DND-41 (cell line): Measurements from ENCODE around the gene PEAK1.

ENCODE experiments used
- ATAC-seq: fragments of 200-7000 bp; cut with Tn5 transposase; 3 replicates; pipeline ENCODE4 v1.9.1; 2021; ENCODE audit warnings: low read depth; ENCODE audit not compliant: insufficient read depth
- DNase-seq: peaks from one replicate; pipeline ENCODE4 v3.0.0-alpha.2; 2020
- H2AFZ ChIP-seq: 2 replicates; pipeline ENCODE4 v1.6.0; 2012; ENCODE audit warnings: low read depth, low read length
- H3K27ac ChIP-seq: 2 replicates; pipeline ENCODE4 v1.5.1; 2012; ENCODE audit warnings: low read length, inconsistent platforms
- H3K27me3 ChIP-seq: fragments of 200-600 bp; sonication (generic); 2 replicates; pipeline ENCODE4 v1.6.0; 2012; ENCODE audit warnings: low read length, mild to moderate bottlenecking, inconsistent platforms; ENCODE audit not compliant: insufficient read depth, poor library complexity
- H3K36me3 ChIP-seq: 2 replicates; pipeline ENCODE4 v1.5.1; 2012; ENCODE audit warnings: low read length, inconsistent platforms; ENCODE audit not compliant: insufficient read depth
- H3K4me1 ChIP-seq: 2 replicates; pipeline ENCODE4 v1.5.1; 2012; ENCODE audit warnings: mild to moderate bottlenecking, low read length; ENCODE audit not compliant: insufficient read depth
- H3K4me2 ChIP-seq: 2 replicates; pipeline ENCODE4 v1.6.0; 2012; ENCODE audit warnings: mild to moderate bottlenecking, moderate library complexity, low read length, inconsistent platforms; ENCODE audit not compliant: insufficient read depth
- H3K4me3 ChIP-seq, 2 experiments: fragments of 200-600 bp in 1 of 2; shearing (Covaris generic) in 1 of 2; 2 replicates each; pipeline ENCODE4 v1.5.1; 2012 to 2016; ENCODE audit warnings: inconsistent platforms in 2 of 2, low read length in 2 of 2, mild to moderate bottlenecking in 2 of 2, low read depth in 1 of 2, moderate library complexity in 1 of 2
- H3K79me2 ChIP-seq: 2 replicates; pipeline ENCODE4 v1.6.0; 2012; ENCODE audit warnings: low read length, inconsistent platforms; ENCODE audit not compliant: insufficient read depth
- H3K9ac ChIP-seq: 2 replicates; pipeline ENCODE4 v1.6.0; 2012; ENCODE audit warnings: low read depth, mild to moderate bottlenecking, inconsistent platforms, low read length, moderate library complexity
- H3K9me3 ChIP-seq: 2 replicates; pipeline ENCODE4 v1.5.1; 2012; ENCODE audit warnings: low read length, moderate library complexity, mild to moderate bottlenecking, inconsistent platforms; ENCODE audit not compliant: insufficient read depth, severe bottlenecking
- H4K20me1 ChIP-seq: 2 replicates; pipeline ENCODE4 v1.6.0; 2012; ENCODE audit warnings: low read length; ENCODE audit not compliant: insufficient read depth
- EZH2 ChIP-seq: IDR thresholded peaks from 3 replicates; pipeline ENCODE4 v1.6.1; 2012; ENCODE audit warnings: borderline replicate concordance, low read depth, mild to moderate bottlenecking, moderate library complexity, low read length, inconsistent platforms; ENCODE audit not compliant: severe bottlenecking
- TF ChIP-seq, protein P1 (sequence below): IDR thresholded peaks from 2 replicates; pipeline ENCODE4 v1.5.1; 2012; ENCODE audit warnings: borderline replicate concordance, low read length, moderate library complexity, mild to moderate bottlenecking; ENCODE audit not compliant: poor library complexity, severe bottlenecking; ENCODE audit errors: extremely low read depth

The PEAK1 gene

DNA sequence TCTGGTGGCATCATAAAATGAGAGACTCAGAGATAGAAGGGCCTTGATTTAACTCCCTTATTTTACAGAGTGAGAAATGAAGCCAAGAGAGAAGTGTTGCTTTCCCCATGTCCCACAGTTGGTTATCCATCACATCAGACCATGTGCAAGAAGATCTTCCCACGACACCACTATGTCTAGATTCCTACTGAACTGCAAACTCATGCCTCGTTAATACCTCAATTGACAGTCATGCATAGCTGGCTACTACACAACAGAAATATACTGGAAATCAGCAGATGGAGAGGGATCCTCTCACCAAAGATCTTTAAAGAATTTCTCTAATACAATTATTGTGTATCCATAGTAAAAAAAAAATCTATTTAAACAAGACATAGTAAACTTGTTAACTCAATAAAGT lies 33.3 kb downstream of the PEAK1 start:
- no peak overlapping the region for H2AFZ ChIP-seq
- H3K4me2 ChIP-seq = no peak overlapping the region
- DNase-seq (no peak), ATAC-seq (no peak)
- no peaks in the 10 kb centered on the region for H3K9me3 ChIP-seq
- no peak overlapping the region for H3K4me3 ChIP-seq
- no peaks in the 10 kb centered on the region for H3K27me3 ChIP-seq
- peaks cover 3% of the 10 kb centered on the region; the same call in 1 of the 2 replicates for H4K20me1 ChIP-seq
- no peak overlapping the region for H3K27ac ChIP-seq
- H3K9ac ChIP-seq = no peak overlapping the region
- no peak for TF ChIP-seq EZH2
- TF ChIP-seq, protein P1, sequence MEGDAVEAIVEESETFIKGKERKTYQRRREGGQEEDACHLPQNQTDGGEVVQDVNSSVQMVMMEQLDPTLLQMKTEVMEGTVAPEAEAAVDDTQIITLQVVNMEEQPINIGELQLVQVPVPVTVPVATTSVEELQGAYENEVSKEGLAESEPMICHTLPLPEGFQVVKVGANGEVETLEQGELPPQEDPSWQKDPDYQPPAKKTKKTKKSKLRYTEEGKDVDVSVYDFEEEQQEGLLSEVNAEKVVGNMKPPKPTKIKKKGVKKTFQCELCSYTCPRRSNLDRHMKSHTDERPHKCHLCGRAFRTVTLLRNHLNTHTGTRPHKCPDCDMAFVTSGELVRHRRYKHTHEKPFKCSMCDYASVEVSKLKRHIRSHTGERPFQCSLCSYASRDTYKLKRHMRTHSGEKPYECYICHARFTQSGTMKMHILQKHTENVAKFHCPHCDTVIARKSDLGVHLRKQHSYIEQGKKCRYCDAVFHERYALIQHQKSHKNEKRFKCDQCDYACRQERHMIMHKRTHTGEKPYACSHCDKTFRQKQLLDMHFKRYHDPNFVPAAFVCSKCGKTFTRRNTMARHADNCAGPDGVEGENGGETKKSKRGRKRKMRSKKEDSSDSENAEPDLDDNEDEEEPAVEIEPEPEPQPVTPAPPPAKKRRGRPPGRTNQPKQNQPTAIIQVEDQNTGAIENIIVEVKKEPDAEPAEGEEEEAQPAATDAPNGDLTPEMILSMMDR = no peak
- H3K36me3 ChIP-seq = no peaks in the 10 kb centered on the region
- no peaks in the 10 kb centered on the region for H3K4me1 ChIP-seq
- H3K79me2 ChIP-seq = peaks cover 22% of the 10 kb centered on the region

DNA sequence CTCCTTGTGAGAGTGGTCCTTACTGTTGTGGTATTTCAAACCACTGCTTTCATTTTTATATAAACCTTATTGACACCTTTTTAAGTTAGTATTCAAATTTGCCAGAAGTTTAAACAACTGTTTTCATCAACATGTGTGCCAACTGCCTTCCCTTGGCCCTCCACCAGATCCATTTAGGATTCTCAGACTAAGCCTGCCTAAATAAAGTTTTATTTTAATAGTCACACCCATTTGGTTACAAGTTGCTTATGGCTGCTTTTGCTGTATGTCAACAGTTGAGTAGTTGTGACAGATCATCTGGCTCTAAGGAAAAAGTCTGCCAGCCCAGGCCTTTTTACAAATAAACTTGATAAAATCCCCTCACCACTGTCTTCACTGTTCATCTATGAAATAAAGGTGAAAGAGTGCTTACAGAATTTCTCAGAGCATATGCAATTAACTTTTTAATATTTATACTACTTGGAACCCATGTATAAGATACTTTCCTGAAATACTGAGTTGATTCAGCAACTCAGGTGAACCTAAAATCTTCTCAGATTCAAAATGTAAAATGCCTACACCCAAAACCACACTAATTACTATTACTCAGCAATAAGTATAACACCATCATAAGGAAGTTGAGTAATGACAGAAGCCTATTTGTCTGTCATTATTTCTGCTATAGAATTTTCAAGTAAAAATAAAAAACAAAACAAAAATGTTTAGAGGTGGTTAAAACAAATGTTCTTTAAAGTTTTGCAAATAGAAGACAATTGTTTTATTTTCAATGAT lies 35.1 kb downstream of the PEAK1 start:
- Histone ChIP-seq H3K36me3 (no peaks in the 10 kb centered on the region), H3K9ac (no peak overlapping the region), H3K4me2 (no peak overlapping the region), H3K4me1 (no peaks in the 10 kb centered on the region), H4K20me1 (no peaks in the 10 kb centered on the region; the same call in 1 of the 2 replicates), H3K4me3 (no peak overlapping the region), H3K27me3 (no peaks in the 10 kb centered on the region), H3K79me2 (peaks cover 31% of the 10 kb centered on the region), H2AFZ (no peak overlapping the region), H3K27ac (no peak overlapping the region), H3K9me3 (no peaks in the 10 kb centered on the region)
- no peak for TF ChIP-seq EZH2
- TF ChIP-seq, protein P1 = no peak
- DNase-seq (no peak), ATAC-seq (no peak)

DNA sequence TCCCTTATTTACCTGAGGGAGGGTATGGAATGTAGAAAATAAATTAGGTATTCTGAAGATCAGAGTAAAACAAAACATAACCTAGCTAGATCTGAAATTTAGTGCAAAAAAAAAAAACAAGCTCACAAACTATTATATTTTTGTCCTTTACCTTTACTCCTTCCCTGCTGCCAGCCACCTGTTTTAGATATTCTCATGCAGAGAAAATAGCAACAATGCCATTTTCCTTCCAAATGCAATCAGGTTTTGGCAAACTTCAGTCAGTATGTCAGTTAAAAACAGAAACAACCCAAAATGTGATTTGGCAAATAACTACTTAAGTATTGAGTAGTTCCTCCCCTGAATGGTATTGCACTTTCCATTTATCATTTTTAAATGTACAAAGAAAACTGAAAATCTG lies 35.8 kb downstream of the PEAK1 start:
- peaks cover 29% of the 10 kb centered on the region for H3K79me2 ChIP-seq
- H4K20me1 ChIP-seq = no peaks in the 10 kb centered on the region; the same call in 1 of the 2 replicates
- H2AFZ ChIP-seq = no peak overlapping the region
- TF ChIP-seq EZH2 = no peak
- TF ChIP-seq, protein P1 = no peak
- no peak overlapping the region for H3K9ac ChIP-seq
- no peaks in the 10 kb centered on the region for H3K9me3 ChIP-seq
- DNase-seq (no peak), ATAC-seq (no peak)
- H3K4me2 ChIP-seq = no peak overlapping the region
- H3K36me3 ChIP-seq = no peaks in the 10 kb centered on the region
- no peaks in the 10 kb centered on the region for H3K27me3 ChIP-seq
- H3K4me3 ChIP-seq = no peak overlapping the region
- no peaks in the 10 kb centered on the region for H3K4me1 ChIP-seq
- H3K27ac ChIP-seq = no peak overlapping the region
